ENCODE measurements around the gene RAB21. TPM values are rescaled to one million over a fixed set of nuclear protein-coding genes. Genes with fewer than 3 reads are reported as not detected.

RAB21 gene
- total RNA-seq, 1 donor from 2014 or later: 44.0 TPM

GRCh38 chr12:71730936-71731335, 23.7 kb upstream of the RAB21 start:
- Mint-ChIP-seq H3K36me3 (no peaks in the 10 kb centered on the region), H3K4me3 (no peak overlapping the region), H3K4me1 (no peaks in the 10 kb centered on the region), H3K27ac (no peak overlapping the region), H3K27me3 (ENCODE audit: low read depth) (no peaks in the 10 kb centered on the region), H3K9me3 (no peaks in the 10 kb centered on the region)
- TF ChIP-seq CTCF (IDR thresholded peaks at IDR 0.05; ENCODE audit: unreplicated experiment): no peak
- DNase-seq (ENCODE audit: low spot score in 2 of 2, unreplicated experiment in 2 of 2): no peak

- Mint-ChIP-seq H3K9me3 (no peaks in the 10 kb centered on the region), H3K36me3 (no peaks in the 10 kb centered on the region), H3K4me1 (no peaks in the 10 kb centered on the region), H3K4me3 (no peak overlapping the region), H3K27ac (no peak overlapping the region), H3K27me3 (ENCODE audit: low read depth) (no peaks in the 10 kb centered on the region)
- no peak for DNase-seq (ENCODE audit: low spot score in 2 of 2, unreplicated experiment in 2 of 2)
- TF ChIP-seq CTCF (IDR thresholded peaks at IDR 0.05; ENCODE audit: unreplicated experiment): no peak
These were observed 23.0 kb upstream of the RAB21 start for GRCh38 chr12:71731439-71732356.

DNA sequence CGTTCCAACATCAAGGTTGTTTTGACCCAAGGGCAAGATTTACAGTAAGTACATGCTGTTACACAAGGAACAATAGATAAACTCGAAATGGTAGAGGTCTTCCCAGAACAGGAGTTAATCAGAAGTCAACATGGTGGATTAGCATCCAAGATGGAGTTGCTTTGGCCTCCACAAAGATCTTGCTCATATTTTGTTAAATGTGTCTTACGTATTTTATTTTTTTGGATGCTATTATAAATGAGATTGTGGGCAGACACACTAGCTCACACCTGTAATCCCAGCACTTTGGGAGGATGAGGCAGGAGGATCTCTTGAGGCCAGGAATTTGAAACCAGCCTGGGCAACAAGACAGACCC, 22.3 kb upstream of the RAB21 start:
- Mint-ChIP-seq H3K36me3 (no peaks in the 10 kb centered on the region), H3K27ac (no peak overlapping the region), H3K9me3 (no peaks in the 10 kb centered on the region), H3K4me1 (no peaks in the 10 kb centered on the region), H3K4me3 (no peak overlapping the region), H3K27me3 (ENCODE audit: low read depth) (no peaks in the 10 kb centered on the region)
- no peak for TF ChIP-seq CTCF (IDR thresholded peaks at IDR 0.05; ENCODE audit: unreplicated experiment)
- no peak for DNase-seq (ENCODE audit: low spot score in 2 of 2, unreplicated experiment in 2 of 2)

DNA sequence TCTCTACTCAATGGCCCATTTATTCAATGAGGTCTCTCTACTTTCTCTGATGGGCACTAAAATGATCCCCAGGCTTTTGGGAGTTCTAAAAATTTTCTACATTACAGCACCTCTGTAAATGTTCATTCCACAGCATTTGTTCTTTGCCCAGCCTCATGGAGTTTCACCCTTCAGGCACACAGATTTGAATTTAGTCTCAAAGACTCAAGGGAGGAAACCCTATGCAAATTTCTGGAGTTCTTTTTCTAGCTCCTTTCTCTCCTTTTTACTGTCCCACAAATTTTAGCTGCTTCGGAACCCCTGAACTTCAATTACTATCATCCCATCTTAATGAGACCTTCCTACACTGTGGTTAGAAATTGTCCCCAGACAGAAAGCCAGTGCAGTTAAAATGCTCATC, 17.5 kb upstream of the RAB21 start:
- H3K4me3 Mint-ChIP-seq: no peak overlapping the region
- H3K27me3 Mint-ChIP-seq (ENCODE audit: low read depth): no peaks in the 10 kb centered on the region
- no peak overlapping the region for H3K27ac Mint-ChIP-seq
- H3K9me3 Mint-ChIP-seq: peaks cover 4% of the 10 kb centered on the region
- H3K36me3 Mint-ChIP-seq: no peaks in the 10 kb centered on the region
- no peaks in the 10 kb centered on the region for H3K4me1 Mint-ChIP-seq
- no peak for TF ChIP-seq CTCF (IDR thresholded peaks at IDR 0.05; ENCODE audit: unreplicated experiment)
- DNase-seq (ENCODE audit: low spot score in 2 of 2, unreplicated experiment in 2 of 2): no peak

DNA sequence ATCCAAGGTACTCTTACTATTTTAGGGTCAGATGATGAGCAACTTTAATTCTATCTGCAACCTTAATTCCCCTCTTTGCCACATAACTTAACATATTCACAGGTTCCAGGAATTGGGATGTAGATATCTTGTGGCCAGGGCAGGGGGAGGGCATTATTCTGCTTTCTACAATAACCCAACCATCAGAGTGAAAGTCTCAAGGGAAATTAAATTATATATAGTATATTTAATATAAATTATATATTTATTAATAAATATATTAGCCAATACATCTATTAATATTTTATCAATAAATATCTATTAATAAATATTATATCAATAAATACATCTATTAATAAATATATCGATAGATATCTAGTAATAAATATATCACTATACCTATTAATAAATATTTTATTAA, 11.7 kb upstream of the RAB21 start:
- Mint-ChIP-seq H3K36me3 (no peaks in the 10 kb centered on the region), H3K27ac (no peak overlapping the region), H3K27me3 (ENCODE audit: low read depth) (no peaks in the 10 kb centered on the region), H3K9me3 (peaks cover 4% of the 10 kb centered on the region), H3K4me1 (no peaks in the 10 kb centered on the region), H3K4me3 (no peak overlapping the region)
- TF ChIP-seq CTCF (IDR thresholded peaks at IDR 0.05; ENCODE audit: unreplicated experiment): no peak
- no peak for DNase-seq (ENCODE audit: low spot score in 2 of 2, unreplicated experiment in 2 of 2)
